Measurements from ENCODE around the gene CCDC85A.

CCDC85A gene

DNA sequence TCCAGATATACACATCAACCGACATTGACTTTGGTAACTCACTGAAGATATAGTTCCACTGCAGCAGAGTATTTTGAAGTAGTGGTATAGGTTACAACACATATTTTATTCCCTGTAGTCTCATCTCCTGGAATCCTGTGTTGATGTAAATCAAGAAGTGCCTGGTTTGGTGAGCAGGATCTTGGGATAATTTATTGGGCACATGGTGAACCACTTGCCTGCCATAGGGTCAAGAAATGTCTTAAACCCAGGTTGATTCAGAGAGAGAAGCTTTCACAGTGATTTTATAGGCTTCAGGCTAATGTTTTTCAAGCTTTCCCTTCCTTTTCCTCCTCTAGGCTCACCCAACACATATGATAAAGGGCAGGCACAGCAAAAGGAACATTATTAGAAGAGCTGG, 24.6 kb downstream of the CCDC85A start:
- Mint-ChIP-seq H3K9me3 (ENCODE audit: low read depth) (no peaks in the 10 kb centered on the region), H3K4me1 (ENCODE audit: low read depth) (no peaks in the 10 kb centered on the region), H3K36me3 (no peaks in the 10 kb centered on the region), H3K4me3 (no peak overlapping the region), H3K27me3 (no peaks in the 10 kb centered on the region), H3K27ac (no peak overlapping the region)

DNA sequence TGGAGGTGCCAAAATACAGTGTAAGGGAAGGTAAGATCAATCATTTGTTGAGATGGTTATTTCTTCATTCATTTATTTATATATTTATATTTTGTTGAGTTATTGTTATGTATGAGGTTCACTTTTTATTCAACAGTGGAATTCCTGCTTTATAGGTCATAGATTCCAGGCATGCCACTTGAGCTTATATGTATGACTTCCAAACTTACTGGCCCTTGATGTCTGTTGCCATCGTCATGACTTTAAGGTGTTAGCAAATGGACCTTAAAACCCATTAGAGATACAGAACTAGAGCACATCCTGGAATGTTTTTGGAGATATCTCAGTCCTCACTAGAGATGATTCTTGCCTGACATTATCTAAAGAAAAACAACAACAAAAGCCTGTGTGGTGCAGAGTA, 25.9 kb downstream of the CCDC85A start:
- Mint-ChIP-seq H3K9me3 (ENCODE audit: low read depth) (no peaks in the 10 kb centered on the region), H3K36me3 (no peaks in the 10 kb centered on the region), H3K27me3 (no peaks in the 10 kb centered on the region), H3K27ac (no peak overlapping the region), H3K4me1 (ENCODE audit: low read depth) (no peaks in the 10 kb centered on the region), H3K4me3 (no peak overlapping the region)

DNA sequence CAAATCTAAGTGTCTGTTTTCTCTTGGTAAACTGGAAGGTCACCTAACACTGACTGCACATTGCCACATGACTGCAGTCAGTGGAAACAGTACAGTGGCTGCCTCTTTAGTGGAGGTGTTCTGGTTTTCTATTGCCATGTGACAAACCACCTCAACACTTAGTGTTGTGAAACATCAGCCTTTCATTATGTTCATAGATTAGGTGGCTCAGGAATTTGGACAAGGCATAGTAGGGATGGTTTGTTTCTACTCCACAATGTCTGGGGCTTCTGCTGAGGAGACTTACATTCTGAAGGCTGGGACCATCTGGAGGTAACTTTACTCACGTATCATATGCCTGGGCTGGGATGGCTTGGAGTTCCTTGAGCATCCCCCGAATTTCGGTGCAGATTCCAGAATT, 26.5 kb downstream of the CCDC85A start:
- Mint-ChIP-seq H3K27ac (no peak overlapping the region), H3K27me3 (no peaks in the 10 kb centered on the region), H3K4me3 (no peak overlapping the region), H3K9me3 (ENCODE audit: low read depth) (no peaks in the 10 kb centered on the region), H3K4me1 (ENCODE audit: low read depth) (no peaks in the 10 kb centered on the region), H3K36me3 (no peaks in the 10 kb centered on the region)

DNA sequence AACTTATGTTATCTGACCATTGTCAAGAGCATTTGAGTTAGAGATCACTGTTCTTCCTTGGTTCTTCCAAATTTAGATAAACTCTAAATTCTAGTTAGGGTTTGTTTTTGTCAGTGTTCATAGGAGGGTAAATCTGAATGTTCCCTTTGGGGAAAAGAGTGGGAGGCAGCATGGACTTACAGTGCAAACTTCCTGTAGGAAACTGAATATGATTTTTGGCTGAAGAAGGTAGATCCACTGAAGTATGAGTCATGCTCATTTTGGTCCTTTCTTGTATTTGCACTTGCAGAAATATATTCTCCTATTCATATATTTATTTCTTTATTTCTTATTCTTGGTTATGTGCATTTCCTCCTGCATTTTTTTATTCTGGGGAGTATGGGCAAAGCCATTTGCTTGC, 27.3 kb downstream of the CCDC85A start:
- H3K4me1 Mint-ChIP-seq (ENCODE audit: low read depth): no peaks in the 10 kb centered on the region
- H3K27me3 Mint-ChIP-seq: no peaks in the 10 kb centered on the region
- no peaks in the 10 kb centered on the region for H3K36me3 Mint-ChIP-seq
- H3K9me3 Mint-ChIP-seq (ENCODE audit: low read depth): no peaks in the 10 kb centered on the region
- H3K4me3 Mint-ChIP-seq: no peak overlapping the region
- no peak overlapping the region for H3K27ac Mint-ChIP-seq

DNA sequence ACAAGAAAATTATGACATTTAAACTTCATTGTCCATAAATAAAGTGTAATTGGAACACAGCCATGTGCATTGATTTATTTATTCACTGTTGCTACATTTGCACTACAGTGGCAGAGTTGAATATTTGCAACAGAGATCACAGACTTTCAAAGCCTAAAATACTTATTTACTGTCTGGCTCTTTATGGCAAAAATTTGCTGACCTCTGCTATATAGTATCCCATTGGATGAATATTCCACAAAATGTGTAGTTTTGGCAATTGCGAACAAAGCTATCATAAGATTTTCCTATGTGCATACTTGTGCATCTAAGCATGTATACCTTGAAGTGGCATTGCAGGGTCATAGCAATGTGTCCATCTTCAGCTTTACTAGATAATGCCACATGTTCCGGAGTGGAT, 32.1 kb downstream of the CCDC85A start:
- Mint-ChIP-seq H3K9me3 (ENCODE audit: low read depth) (no peaks in the 10 kb centered on the region), H3K27ac (no peak overlapping the region), H3K4me3 (no peak overlapping the region), H3K27me3 (no peaks in the 10 kb centered on the region), H3K36me3 (no peaks in the 10 kb centered on the region), H3K4me1 (ENCODE audit: low read depth) (no peaks in the 10 kb centered on the region)

DNA sequence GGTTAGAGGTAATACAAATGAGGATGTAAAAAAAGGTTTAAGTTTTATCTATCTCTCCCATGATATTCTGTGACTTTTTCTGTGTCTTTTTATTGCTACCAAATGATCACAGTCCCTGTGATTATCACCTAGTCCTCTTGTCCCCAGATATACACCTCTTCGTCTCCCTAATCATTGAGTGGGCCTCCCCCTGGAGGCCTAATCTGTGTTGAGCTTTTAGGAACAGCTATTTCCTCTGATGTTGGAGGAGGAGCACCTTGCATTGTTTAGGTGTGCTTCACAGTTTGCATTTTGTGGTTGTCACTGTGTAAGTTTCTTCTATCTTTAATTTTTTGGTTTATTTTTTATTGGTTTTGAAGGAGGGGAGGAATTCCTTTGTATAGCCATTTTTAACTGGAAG, 33.3 kb downstream of the CCDC85A start:
- no peaks in the 10 kb centered on the region for H3K9me3 Mint-ChIP-seq (ENCODE audit: low read depth)
- no peaks in the 10 kb centered on the region for H3K4me1 Mint-ChIP-seq (ENCODE audit: low read depth)
- no peak overlapping the region for H3K27ac Mint-ChIP-seq
- H3K4me3 Mint-ChIP-seq: no peak overlapping the region
- H3K36me3 Mint-ChIP-seq: no peaks in the 10 kb centered on the region
- H3K27me3 Mint-ChIP-seq: no peaks in the 10 kb centered on the region

DNA sequence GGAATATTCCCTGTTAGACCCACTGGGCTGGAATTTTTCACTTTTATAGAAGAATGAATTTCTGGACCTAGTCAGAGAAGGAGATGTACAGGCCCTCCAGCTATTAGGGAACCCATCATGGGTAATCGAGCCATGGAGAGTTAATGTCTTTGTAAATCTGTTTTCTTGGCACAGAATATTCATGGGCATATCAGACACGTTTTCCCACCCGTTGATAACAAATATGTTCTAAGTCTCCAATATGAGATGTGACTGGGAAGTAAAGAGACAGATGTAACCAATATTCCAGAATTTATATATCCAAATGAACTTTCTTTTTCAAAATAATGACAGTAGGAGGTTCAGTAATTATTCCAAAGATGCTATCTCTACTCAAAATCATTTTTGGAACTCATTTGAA, 38.7 kb downstream of the CCDC85A start:
- Mint-ChIP-seq H3K27me3 (no peaks in the 10 kb centered on the region), H3K4me1 (ENCODE audit: low read depth) (no peaks in the 10 kb centered on the region), H3K27ac (no peak overlapping the region), H3K36me3 (no peaks in the 10 kb centered on the region), H3K9me3 (ENCODE audit: low read depth) (peaks cover 5% of the 10 kb centered on the region), H3K4me3 (no peak overlapping the region)

DNA sequence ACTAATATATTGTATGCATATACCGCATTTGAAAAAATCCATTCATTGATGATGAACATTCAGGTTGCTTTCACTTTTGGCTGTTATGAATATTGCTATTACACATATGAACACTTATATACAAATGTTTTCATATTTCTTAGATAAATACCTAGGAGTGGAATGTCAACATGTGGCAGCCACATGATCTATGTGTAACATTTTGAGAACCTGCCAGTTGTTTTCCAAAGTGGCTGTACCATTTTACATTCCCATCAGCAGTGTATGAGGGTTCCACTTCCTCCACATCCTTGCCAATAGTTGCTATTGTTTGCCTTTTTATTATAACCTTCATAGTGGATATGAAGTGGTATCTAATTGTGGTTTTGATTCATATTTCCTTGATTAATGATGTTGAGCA, 40.5 kb downstream of the CCDC85A start:
- peaks cover 5% of the 10 kb centered on the region for H3K9me3 Mint-ChIP-seq (ENCODE audit: low read depth)
- no peaks in the 10 kb centered on the region for H3K36me3 Mint-ChIP-seq
- no peaks in the 10 kb centered on the region for H3K4me1 Mint-ChIP-seq (ENCODE audit: low read depth)
- H3K27me3 Mint-ChIP-seq: no peaks in the 10 kb centered on the region
- no peak overlapping the region for H3K4me3 Mint-ChIP-seq
- H3K27ac Mint-ChIP-seq: no peak overlapping the region

DNA sequence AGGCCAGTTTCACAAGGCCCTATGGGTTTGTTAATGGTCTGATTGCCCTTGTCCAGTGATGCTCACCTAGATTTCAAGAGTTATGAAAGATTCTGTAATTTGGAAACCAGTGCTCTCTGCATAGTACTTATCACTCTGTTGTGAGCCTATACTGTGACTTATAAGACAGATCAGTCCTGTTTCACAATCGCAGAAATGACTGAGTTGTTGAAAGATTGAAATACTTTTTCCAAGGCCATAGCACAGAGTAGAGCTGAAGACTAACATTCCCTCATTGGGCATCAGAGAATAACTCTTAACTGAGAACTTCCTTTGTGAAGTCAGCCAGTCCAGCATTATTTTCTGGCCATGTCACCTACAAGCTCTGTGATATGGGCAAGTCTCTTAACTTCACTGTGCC, 44.0 kb downstream of the CCDC85A start:
- Mint-ChIP-seq H3K9me3 (ENCODE audit: low read depth) (peaks cover 8% of the 10 kb centered on the region), H3K27ac (no peak overlapping the region), H3K4me1 (ENCODE audit: low read depth) (no peaks in the 10 kb centered on the region), H3K27me3 (no peaks in the 10 kb centered on the region), H3K4me3 (no peak overlapping the region), H3K36me3 (no peaks in the 10 kb centered on the region)

DNA sequence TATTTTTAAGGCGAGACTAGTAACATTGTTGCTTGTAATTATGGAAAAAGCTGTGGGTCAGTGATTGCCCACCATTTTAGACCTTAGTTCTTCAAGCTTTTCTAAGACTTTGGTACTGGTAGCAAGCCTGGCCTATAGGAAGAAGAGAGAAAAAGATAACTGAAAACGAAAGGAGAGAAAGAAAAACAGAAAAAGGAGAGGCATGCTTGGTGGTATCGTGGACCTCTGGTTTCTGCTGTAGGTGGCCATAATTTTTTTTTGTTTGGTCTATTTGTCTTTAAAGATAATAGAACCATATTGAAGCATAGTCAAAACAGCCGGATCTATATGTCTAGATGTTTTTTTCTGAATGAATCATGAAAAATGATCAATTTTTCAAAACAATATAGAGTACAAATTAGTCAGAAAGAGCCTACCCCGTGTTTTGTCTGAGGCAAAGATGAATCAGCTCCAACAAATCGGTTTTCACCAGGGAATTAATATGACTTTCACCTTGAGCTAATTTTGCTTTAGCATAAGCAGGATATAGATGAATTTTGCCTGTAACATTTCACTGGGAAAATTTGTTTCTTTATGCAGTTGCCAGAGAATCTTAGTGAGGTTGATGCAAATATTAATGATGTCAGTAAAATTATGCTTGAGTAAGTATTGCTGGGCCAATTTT, 45.7 kb downstream of the CCDC85A start:
- Mint-ChIP-seq H3K27ac (no peak overlapping the region), H3K4me3 (no peak overlapping the region), H3K9me3 (ENCODE audit: low read depth) (peaks cover 3% of the 10 kb centered on the region), H3K4me1 (ENCODE audit: low read depth) (no peaks in the 10 kb centered on the region), H3K27me3 (no peaks in the 10 kb centered on the region), H3K36me3 (no peaks in the 10 kb centered on the region)

DNA sequence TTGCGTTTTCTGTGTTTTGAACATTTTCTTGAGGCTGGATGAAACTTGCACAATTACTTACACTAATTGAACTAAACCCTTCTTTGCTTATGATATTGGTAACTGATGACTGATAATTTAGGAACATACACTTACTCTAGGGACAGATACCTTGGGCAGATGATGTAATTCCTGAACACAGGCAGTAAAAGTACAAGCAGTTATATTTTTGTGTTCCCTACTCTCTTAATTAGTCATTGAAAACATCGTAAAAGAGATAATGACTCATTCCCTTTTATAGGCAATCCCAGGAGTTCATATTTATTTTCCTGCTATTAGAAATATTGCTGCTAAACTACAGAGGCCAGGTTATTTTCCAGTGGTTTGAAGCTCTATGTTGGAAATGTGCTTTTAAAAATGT, 46.4 kb downstream of the CCDC85A start:
- Mint-ChIP-seq H3K4me1 (ENCODE audit: low read depth) (no peaks in the 10 kb centered on the region), H3K36me3 (no peaks in the 10 kb centered on the region), H3K27me3 (no peaks in the 10 kb centered on the region), H3K9me3 (ENCODE audit: low read depth) (peaks cover 3% of the 10 kb centered on the region), H3K27ac (no peak overlapping the region), H3K4me3 (no peak overlapping the region)

DNA sequence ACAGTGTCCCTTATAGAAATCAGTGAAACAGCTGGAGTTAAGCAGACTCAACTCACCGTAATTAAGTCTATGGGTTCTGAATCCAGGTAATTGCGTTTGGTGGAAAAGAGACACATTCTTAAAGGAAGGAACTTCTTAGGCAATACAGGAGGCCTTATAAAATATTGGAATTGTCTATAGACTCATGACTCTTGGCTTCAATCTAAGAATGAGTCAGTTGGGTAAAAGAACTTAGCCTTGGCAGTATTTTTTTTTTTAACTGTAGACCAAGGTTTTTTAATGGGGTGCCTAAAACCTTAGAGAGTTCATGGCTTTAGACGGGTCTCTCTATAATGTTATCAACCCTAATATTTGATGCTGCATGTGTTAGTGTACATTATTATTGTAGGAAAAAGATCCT, 47.6 kb downstream of the CCDC85A start:
- no peaks in the 10 kb centered on the region for H3K36me3 Mint-ChIP-seq
- H3K9me3 Mint-ChIP-seq (ENCODE audit: low read depth): peaks cover 3% of the 10 kb centered on the region
- H3K27ac Mint-ChIP-seq: no peak overlapping the region
- no peak overlapping the region for H3K4me3 Mint-ChIP-seq
- no peaks in the 10 kb centered on the region for H3K4me1 Mint-ChIP-seq (ENCODE audit: low read depth)
- H3K27me3 Mint-ChIP-seq: no peaks in the 10 kb centered on the region

DNA sequence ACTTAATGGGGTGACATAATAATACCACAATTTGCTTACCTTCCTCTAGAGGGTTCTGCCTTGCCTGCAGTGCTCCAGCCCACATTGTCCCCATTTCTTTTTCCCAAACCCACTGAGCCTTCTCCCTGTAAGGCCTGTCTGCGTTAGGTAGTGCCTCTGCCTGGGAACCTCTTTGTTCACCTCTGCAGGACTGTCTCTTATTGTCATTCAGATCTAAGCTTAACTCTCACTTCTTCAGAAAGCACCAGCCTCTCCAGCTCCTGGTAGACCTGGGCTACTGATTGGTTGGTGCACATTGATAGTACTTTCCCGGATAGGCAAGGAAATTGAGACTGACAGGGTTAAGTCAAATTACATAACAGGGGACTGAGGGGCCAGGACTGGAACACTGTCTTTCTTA, 49.1 kb downstream of the CCDC85A start:
- no peaks in the 10 kb centered on the region for H3K27me3 Mint-ChIP-seq
- no peak overlapping the region for H3K27ac Mint-ChIP-seq
- no peaks in the 10 kb centered on the region for H3K36me3 Mint-ChIP-seq
- no peak overlapping the region for H3K4me3 Mint-ChIP-seq
- no peaks in the 10 kb centered on the region for H3K4me1 Mint-ChIP-seq (ENCODE audit: low read depth)
- H3K9me3 Mint-ChIP-seq (ENCODE audit: low read depth): peaks cover 3% of the 10 kb centered on the region

DNA sequence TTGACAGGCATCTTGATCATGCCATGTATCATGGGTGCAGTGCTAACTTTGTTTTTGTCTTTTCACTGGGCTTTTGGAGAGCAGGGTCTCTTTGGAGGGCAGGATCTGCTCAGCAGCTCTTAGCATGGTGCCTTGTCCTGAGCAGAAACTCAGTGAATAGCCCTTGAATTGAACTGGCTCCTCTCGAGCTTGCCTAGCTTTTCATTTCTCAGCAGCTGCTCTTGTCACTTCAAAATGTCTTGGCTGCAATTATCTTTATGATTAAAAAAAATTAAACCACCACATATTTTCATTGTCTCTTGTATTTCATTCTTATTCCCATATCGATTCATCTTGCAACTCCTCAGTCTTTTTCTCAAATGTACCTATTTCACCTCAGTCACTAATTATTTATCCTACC, 50.5 kb downstream of the CCDC85A start:
- no peak overlapping the region for H3K27ac Mint-ChIP-seq
- H3K36me3 Mint-ChIP-seq: no peaks in the 10 kb centered on the region
- H3K9me3 Mint-ChIP-seq (ENCODE audit: low read depth): peaks cover 3% of the 10 kb centered on the region
- H3K4me3 Mint-ChIP-seq: no peak overlapping the region
- no peaks in the 10 kb centered on the region for H3K27me3 Mint-ChIP-seq
- H3K4me1 Mint-ChIP-seq (ENCODE audit: low read depth): no peaks in the 10 kb centered on the region

DNA sequence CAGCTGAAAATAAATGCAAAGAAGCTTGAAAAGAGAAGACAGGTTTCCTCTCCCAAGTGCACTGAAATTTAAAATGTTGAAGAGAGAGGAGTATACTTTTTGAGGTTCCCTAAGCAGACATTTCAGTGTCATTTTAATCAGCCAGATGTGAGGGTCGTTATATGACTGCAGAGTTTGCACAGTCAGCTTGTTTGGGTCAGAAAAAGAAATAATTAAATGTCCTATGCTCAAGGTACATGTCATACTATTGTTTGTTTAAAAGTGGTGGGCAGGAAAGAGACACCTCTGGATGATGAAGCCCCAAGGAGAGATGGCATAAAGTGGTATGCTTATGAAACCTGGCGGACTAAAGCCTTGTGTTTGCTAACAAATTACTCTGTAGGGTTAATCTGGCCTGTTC, 55.2 kb downstream of the CCDC85A start:
- Mint-ChIP-seq H3K36me3 (no peaks in the 10 kb centered on the region), H3K9me3 (ENCODE audit: low read depth) (peaks cover 11% of the 10 kb centered on the region), H3K27me3 (no peaks in the 10 kb centered on the region), H3K4me1 (ENCODE audit: low read depth) (no peaks in the 10 kb centered on the region), H3K4me3 (no peak overlapping the region), H3K27ac (no peak overlapping the region)

DNA sequence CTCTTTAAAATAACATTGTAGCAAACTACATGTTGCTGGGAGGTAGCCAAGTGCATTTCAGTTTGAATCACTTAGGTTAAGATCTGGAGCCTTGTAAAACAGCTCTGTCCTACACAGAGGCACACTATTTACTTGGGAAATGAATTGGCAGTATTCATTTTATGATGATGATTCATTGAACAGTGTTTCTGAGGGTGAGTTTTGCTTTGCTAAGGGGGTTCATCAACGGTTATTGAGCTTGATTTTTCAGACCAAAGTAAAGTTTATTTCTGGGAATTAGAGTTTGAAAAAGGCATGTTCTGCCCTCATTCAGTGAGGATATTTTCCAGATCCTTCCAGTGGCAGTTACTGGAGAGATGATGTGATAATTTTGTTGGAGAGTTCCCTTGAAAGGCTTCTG, 55.6 kb downstream of the CCDC85A start:
- H3K4me1 Mint-ChIP-seq (ENCODE audit: low read depth): no peaks in the 10 kb centered on the region
- H3K27me3 Mint-ChIP-seq: no peaks in the 10 kb centered on the region
- no peak overlapping the region for H3K4me3 Mint-ChIP-seq

More for the DNA sequence above, 55.6 kb downstream of the CCDC85A start:
- no peak overlapping the region for H3K27ac Mint-ChIP-seq
- no peaks in the 10 kb centered on the region for H3K36me3 Mint-ChIP-seq
- peaks cover 11% of the 10 kb centered on the region for H3K9me3 Mint-ChIP-seq (ENCODE audit: low read depth)

Measured in activated naive CD8-positive, alpha-beta T cell (primary cell).